ENCODE measurements around the gene PNMA8C.
"Not testable (repeated sequence)": the region's sequence is repeated elsewhere in the genome, so short reads cannot be mapped to it uniquely, and the experiment has no call there.

The PNMA8C gene

GRCh38 chr19:46411088-46411924, 17.4 kb downstream of the PNMA8C start:
- DNase-seq (ENCODE audit: low read depth) = no peak

- no peak for DNase-seq (ENCODE audit: low read depth)
Observed at GRCh38 chr19:46410205-46411087, 18.3 kb downstream of the PNMA8C start.

- no peak for DNase-seq (ENCODE audit: low read depth)
Observed at GRCh38 chr19:46409191-46409590, 19.5 kb downstream of the PNMA8C start.

- DNase-seq (ENCODE audit: low read depth) = peak; percentile 53
Observed at GRCh38 chr19:46408664-46409039, 20.1 kb downstream of the PNMA8C start.

- DNase-seq (ENCODE audit: low read depth) = no peak
Observed at GRCh38 chr19:46407856-46408663, 20.7 kb downstream of the PNMA8C start.

GRCh38 chr19:46406976-46407375, 21.8 kb downstream of the PNMA8C start:
- DNase-seq (ENCODE audit: low read depth) = no peak

- DNase-seq (ENCODE audit: low read depth) = no peak
Observed at GRCh38 chr19:46404753-46405468, 23.8 kb downstream of the PNMA8C start.

- peak; percentile 62 for DNase-seq (ENCODE audit: low read depth)
Observed at GRCh38 chr19:46404055-46404752, 24.5 kb downstream of the PNMA8C start.

- DNase-seq (ENCODE audit: low read depth) = no peak
Observed at GRCh38 chr19:46402725-46403124, 26.0 kb downstream of the PNMA8C start.

- not testable (repeated sequence) for DNase-seq (ENCODE audit: low read depth)
Observed at GRCh38 chr19:46397801-46398479, 30.8 kb downstream of the PNMA8C start.

- DNase-seq (ENCODE audit: low read depth) = no peak
Observed at GRCh38 chr19:46394402-46394797, 34.3 kb downstream of the PNMA8C start.

GRCh38 chr19:46393456-46394401, 35.0 kb downstream of the PNMA8C start:
- no peak for DNase-seq (ENCODE audit: low read depth)

- DNase-seq (ENCODE audit: low read depth) = no peak
Observed at GRCh38 chr19:46392837-46393236, 35.9 kb downstream of the PNMA8C start.

GRCh38 chr19:46392252-46392801, 36.4 kb downstream of the PNMA8C start:
- peak; percentile 76 for DNase-seq (ENCODE audit: low read depth)

GRCh38 chr19:46391296-46392251, 37.2 kb downstream of the PNMA8C start:
- DNase-seq (ENCODE audit: low read depth) = no peak

GRCh38 chr19:46390866-46391265, 37.9 kb downstream of the PNMA8C start:
- DNase-seq (ENCODE audit: low read depth) = no peak

GRCh38 chr19:46390121-46390858, 38.4 kb downstream of the PNMA8C start:
- DNase-seq (ENCODE audit: low read depth) = no peak

All from EH (cell line).